Activated effector memory CD4-positive, alpha-beta T cell treated with Interleukin-2 at 50 U/mL for 16 hours (primary cell): ENCODE measurements around the gene MEP1B.
"Not testable (repeated sequence)": the region's sequence is repeated elsewhere in the genome, so short reads cannot be mapped to it uniquely, and the experiment has no call there.

Experiments
- DNase-seq: peaks from one replicate; pipeline ENCODE4 v3.0.0-alpha.2; 2020

Gene MEP1B

GRCh38 chr18:32189790-32190189 is at the start of gene MEP1B:
MEP1B (plus strand) TSS chr18:32190039; CDS start chr18:32190071, 32 bp downstream.
- DNase-seq, result no peak

GRCh38 chr18:32148185-32148870 is 41.5 kb upstream of the MEP1B start:
- DNase-seq, result no peak

- DNase-seq, result no peak
These were observed 37.0 kb upstream of the MEP1B start for GRCh38 chr18:32152705-32153448.

GRCh38 chr18:32156855-32157254 is 33.0 kb upstream of the MEP1B start:
- no peak for DNase-seq

GRCh38 chr18:32157580-32157979 is 32.3 kb upstream of the MEP1B start:
- no peak for DNase-seq

DNA sequence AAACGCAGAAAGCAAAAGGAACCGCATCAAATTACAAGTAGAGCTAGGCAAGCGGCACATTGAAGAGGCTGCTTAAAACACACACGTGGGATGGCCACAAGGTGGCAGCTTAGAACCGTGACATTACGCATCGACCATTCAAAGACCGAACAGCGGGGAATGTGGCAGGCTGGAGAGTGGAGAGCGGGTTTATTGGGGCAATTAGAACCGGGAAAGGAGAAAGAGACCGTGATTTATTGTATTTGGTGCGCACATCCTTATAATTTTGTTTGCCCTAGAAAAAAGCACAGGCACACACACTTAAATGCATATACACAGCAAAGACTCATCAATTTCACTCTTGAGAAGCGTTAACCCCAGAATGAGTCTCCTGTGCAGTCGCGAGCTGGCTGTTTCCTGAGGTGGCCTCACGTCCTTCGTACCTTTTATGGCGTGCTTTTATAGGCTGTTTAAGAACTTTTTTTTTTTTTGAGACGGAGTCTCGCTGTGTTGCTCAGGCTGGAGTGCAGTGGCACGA is 31.7 kb upstream of the MEP1B start:
- peak; percentile 43 for DNase-seq

- DNase-seq, result not testable (repeated sequence)
These were observed 31.2 kb upstream of the MEP1B start for GRCh38 chr18:32158631-32159030.

DNA sequence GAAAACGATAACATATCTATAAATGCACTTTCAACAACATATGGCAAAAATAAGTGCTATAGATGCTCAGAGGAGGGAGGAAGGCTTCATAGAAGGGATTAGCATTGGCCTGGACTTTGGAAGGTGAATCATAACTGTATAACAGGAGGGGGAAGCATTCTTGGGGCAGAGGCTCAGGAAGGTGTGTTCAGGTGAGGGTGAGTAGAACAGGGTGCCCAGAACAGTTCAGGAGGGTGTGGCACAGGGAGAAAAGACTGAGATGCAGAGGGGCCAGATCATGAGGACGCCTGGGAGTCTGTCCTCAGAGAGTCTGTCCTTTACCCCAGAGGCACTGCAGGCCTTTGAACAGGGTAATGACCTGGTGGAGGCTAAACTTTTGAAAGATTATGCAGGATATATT is 29.3 kb upstream of the MEP1B start:
- no peak for DNase-seq

DNA sequence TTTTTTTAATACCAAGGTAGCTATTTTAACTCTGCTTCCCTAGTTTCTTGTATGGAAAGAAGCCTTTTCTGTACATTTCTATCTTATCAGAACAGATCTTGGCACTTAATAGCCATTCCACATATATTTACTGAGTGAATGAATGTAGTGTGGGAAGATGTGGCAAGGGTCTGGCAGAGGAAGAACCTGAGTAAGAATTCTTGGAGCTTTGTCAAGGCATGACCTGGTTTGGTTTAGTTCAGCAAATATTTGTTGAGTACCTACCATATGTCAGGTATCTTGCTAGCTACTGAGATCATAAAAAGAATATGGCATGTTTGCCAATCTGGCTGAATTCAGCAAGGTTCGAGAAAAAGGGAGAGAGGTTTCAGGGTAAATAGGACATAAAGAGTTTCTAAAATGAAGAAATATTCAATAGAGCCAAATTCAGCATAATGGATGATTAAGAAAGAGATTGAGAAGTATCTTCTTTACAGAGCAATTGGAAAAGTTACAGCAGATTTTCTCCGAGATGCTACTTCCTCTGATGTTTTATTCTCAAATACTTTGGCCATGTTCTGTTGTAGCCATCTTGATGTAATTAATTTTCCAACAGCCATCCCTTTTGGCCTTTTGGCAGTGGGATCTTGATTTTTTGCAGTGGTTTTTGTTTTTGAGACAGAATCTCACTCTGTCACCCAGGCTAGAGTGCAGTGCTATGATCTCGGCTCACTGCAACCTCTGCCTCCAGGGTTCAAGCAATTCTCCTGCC is 21.7 kb upstream of the MEP1B start:
- no peak for DNase-seq

DNA sequence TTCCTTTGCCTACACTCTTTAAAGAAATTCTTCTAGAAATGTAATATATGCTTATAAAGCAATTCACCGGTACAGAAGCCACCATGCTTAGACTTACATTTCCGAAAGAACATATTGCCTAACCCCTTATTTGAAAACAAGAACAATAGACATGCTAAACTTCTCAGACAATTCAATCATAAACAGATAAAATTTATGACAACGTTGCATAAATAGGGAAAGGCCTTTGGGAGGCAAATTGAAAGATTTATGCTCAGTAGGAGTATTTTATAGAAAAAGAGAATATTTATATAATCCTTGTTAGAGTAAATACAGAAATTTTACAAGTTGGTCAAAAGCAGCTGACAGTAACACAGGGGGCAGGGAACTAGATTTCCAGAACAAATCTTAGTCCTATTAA is 16.2 kb upstream of the MEP1B start:
- DNase-seq, result no peak

DNA sequence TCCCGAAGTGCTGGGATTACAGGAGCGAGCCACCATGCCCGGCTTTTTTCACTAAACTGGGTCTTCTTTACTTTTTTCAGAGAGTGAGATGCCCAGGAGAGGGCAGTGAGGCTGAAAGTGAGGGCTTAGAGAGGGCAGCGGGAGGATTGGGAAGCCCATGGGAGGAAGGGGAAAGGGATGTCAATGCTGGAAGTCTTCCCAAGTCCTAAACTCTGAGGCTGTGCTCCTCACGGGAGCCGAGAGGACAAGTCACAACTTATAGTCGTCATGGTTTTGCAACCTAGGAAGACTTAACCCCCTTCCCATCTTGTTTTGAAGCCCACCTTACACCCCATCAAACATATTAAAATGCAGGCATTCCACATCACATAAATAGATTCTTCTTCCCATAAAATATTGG is 15.1 kb upstream of the MEP1B start:
- no peak for DNase-seq

GRCh38 chr18:32175265-32175664 is 14.6 kb upstream of the MEP1B start:
- DNase-seq, result no peak

GRCh38 chr18:32176745-32177144 is 13.1 kb upstream of the MEP1B start:
- DNase-seq, result not testable (repeated sequence)

DNA sequence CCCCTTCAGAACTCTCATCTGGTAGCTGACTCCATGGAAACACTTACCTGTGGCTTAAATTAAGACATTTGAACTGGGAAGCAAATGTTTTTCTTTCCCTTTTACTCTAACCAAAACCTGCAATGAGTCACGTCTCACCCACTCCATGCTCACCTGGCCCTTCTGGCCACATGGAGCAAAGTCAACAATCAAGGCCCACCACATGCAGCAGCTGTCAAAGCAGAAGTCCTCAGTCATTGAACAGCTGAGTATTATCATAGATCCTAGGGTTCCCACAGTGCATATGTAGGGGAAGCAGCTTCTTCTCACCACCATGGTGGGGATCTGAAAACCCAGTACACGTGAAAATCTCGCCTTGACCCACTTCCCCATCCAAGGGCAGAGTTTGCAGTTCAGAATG is 12.3 kb upstream of the MEP1B start:
- no peak for DNase-seq

DNA sequence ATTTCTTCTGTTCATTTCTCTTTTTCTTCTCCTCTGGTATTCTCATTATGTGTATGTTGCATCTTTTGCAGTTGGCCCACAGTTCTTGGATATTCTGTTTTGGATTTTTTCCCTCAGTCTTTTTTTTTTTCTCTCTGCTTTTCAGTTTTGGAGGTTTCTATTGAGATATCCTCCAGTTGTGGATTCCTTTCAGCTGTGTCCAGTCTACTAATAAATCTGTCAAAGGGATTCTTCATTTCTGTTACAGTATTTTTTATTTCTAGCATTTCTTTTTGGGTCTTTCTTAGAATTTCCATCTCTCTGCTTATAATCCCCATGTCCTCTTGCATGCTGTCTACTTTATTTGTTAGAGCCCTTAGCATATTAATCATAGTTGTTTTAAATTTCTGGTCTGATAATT is 6.3 kb upstream of the MEP1B start:
- no peak for DNase-seq

- no peak for DNase-seq
These were observed 370 bp downstream of the MEP1B start for GRCh38 chr18:32190209-32190608.

DNA sequence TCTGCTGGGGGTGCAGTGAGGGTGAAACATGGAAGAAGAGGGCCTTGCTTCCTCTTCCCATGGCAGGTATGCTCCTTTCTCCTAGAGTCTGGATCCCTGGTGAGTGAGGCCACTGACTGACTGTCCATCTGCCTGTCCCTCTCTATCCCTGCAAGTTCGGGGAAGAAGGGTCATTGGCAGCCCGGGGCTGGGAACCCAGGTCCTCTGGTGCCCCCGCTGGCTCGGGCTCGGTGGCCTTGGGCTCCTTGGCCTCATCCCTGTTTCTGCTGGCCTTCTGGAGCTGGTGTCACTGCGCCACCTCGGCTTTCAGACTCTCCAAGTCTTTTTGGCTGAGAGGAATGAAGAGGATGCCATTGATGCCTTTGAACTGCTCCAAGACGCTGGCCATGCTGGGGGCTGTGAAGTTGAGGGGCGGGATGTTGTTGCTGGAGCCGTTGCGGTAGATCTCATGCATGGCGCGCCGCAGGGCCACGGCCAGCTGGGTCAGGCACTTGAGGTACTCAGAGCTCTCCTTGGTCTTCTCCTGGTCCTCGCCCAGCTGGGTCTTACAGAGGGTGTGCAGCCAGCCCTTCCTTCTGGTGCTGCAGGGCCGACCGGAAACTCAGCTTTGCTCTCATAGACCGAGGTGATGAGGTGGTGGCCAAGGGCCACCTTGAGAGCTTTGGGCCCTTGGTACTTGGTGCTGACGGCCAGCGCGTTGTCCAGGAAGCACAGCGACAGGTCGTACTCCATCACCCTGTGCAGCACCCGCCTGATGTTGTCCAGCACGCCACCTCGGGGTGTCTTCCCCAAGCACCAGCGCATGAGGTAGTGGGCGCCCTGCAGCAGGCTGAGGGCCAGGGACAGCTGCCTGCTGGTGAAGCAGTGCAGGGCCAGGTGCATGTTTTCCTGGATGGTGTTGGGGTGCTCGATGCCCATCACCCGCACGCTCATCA is 6.3 kb downstream of the MEP1B start:
- no peak for DNase-seq

DNA sequence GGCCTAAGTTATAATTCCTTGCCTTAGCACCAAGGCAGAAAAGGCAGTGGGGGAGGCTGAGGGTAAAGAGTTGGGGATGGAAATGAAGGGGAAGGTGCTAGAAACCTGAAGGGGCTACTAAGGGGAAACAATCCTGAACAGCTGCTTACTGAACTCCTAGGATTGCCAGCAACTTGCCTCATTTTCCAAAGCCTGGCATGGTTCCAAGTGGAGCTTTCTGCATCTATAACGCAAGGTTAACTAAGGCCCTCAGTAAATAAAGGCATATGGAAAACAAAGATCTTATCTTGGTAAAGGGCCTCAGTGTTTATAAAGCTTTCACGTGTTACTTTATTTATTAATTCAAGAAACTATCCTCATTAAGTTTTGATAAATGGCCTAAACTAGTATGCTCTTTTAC is 10.9 kb downstream of the MEP1B start:
- no peak for DNase-seq

GRCh38 chr18:32201948-32202672 is 12.3 kb downstream of the MEP1B start:
- DNase-seq, result no peak

- no peak for DNase-seq
These were observed 18.2 kb downstream of the MEP1B start for GRCh38 chr18:32208023-32208422.

GRCh38 chr18:32208577-32208976 is 18.7 kb downstream of the MEP1B start:
- no peak for DNase-seq
